Measurements from ENCODE around the gene ARSG. TPM values are rescaled to one million over a fixed set of nuclear protein-coding genes. Genes with fewer than 3 reads are reported as not detected.
"Not testable (repeated sequence)": the region's sequence is repeated elsewhere in the genome, so short reads cannot be mapped to it uniquely, and the experiment has no call there.

Gene ARSG
- 4.1 and 9.3 TPM in 2 replicates for total RNA-seq (2014; rRNA removed; shearing (Covaris generic))

- DNase-seq (ENCODE audit: low read depth), result peak; percentile 92
Observed at GRCh38 chr17:68290955-68291835, at the start of gene ARSG, which contains the start of gene SLC16A6. Gene ARSG (plus strand): TSS chr17:68291495. CDS start chr17:68307494, 15,999 bp downstream. Gene SLC16A6 (minus strand): TSS chr17:68291127. CDS start chr17:68278320, 12,807 bp downstream.

- DNase-seq (ENCODE audit: low read depth), result no peak
Observed at GRCh38 chr17:68246271-68247028, 44.8 kb upstream of the ARSG start.

GRCh38 chr17:68247445-68248198 lies 43.7 kb upstream of the ARSG start, which contains the start of gene AMZ2:
Gene AMZ2 (plus strand): TSS chr17:68248043. CDS start chr17:68250188, 2,145 bp downstream.
- peak; percentile 97 for DNase-seq (ENCODE audit: low read depth)

GRCh38 chr17:68248199-68248825 lies 43.0 kb upstream of the ARSG start:
- DNase-seq (ENCODE audit: low read depth), result no peak

- DNase-seq (ENCODE audit: low read depth), result no peak
Observed at GRCh38 chr17:68248891-68249290, 42.4 kb upstream of the ARSG start.

GRCh38 chr17:68249354-68249765 lies 41.9 kb upstream of the ARSG start:
- peak; percentile 13 for DNase-seq (ENCODE audit: low read depth)

GRCh38 chr17:68253426-68253825 lies 37.9 kb upstream of the ARSG start:
- not testable (repeated sequence) for DNase-seq (ENCODE audit: low read depth)

- DNase-seq (ENCODE audit: low read depth), result no peak
Observed at GRCh38 chr17:68255151-68255550, 36.1 kb upstream of the ARSG start.

- no peak for DNase-seq (ENCODE audit: low read depth)
Observed at GRCh38 chr17:68255731-68256538, 35.4 kb upstream of the ARSG start.

GRCh38 chr17:68256701-68257100 lies 34.6 kb upstream of the ARSG start:
- DNase-seq (ENCODE audit: low read depth), result not testable (repeated sequence)

GRCh38 chr17:68257934-68258333 lies 33.4 kb upstream of the ARSG start:
- DNase-seq (ENCODE audit: low read depth), result no peak

GRCh38 chr17:68258890-68259647 lies 32.2 kb upstream of the ARSG start:
- not testable (repeated sequence) for DNase-seq (ENCODE audit: low read depth)

GRCh38 chr17:68259648-68259951 lies 31.7 kb upstream of the ARSG start:
- not testable (repeated sequence) for DNase-seq (ENCODE audit: low read depth)

GRCh38 chr17:68260051-68260762 lies 31.1 kb upstream of the ARSG start:
- no peak for DNase-seq (ENCODE audit: low read depth)

- not testable (repeated sequence) for DNase-seq (ENCODE audit: low read depth)
Observed at GRCh38 chr17:68262467-68262866, 28.8 kb upstream of the ARSG start.

- DNase-seq (ENCODE audit: low read depth), result peak; percentile 6
Observed at GRCh38 chr17:68263101-68263681, 28.1 kb upstream of the ARSG start.

GRCh38 chr17:68265833-68266232 lies 25.5 kb upstream of the ARSG start:
- DNase-seq (ENCODE audit: low read depth), result not testable (repeated sequence)

GRCh38 chr17:68273722-68274121 lies 17.6 kb upstream of the ARSG start:
- DNase-seq (ENCODE audit: low read depth), result no peak

- not testable (repeated sequence) for DNase-seq (ENCODE audit: low read depth)
Observed at GRCh38 chr17:68276339-68276738, 15.0 kb upstream of the ARSG start.

Measured in Daoy (cell line).